Pancreas (tissue), 10 donors: Measurements from ENCODE around the gene TAS1R1. TPM values are rescaled to one million over a fixed set of nuclear protein-coding genes. Genes with fewer than 3 reads are reported as not detected.

Source experiments
- ATAC-seq, 4 donors: fragments of 200-7000 bp; cut with Tn5 transposase; one replicate each; pipeline versions ENCODE4 v1.8.0 to v1.9.1; 2020; ENCODE audit warnings: mild to moderate bottlenecking in 4 of 4, moderate library complexity in 4 of 4
- DNase-seq, 6 donors: peaks; one replicate each; pipeline ENCODE4 v3.0.0-alpha.2; 2020
- FAIRE-seq: peaks from 2 replicates; lab custom pipeline; 2012; peaks lifted over from hg19 to GRCh38; lab: Jason Lieb, UNC
- H3K27ac ChIP-seq, 4 donors: fragments of 200-600 bp; sonication (generic); 1 replicate in 3 of 4; 2 replicates in 1 of 4; pipeline versions ENCODE4 v1.5.0 to v1.8.0; 2020
- H3K27me3 ChIP-seq, 4 donors: fragments of 200-600 bp; one replicate each; pipeline ENCODE4 v1.8.0; 2021
- H3K36me3 ChIP-seq, 3 donors: fragments of 200-600 bp; sonication (generic) in 1 of 3; one replicate each; pipeline versions ENCODE4 v1.5.0 to v1.8.0; 2020 to 2021
- H3K4me1 ChIP-seq, 3 donors: fragments of 200-600 bp; one replicate each; pipeline ENCODE4 v1.8.0; 2021
- H3K4me3 ChIP-seq, 4 donors: fragments of 200-600 bp; sonication (generic) in 2 of 4; one replicate each; pipeline versions ENCODE4 v1.5.0 to v1.8.0; 2020 to 2021
- H3K9me3 ChIP-seq, 4 donors: fragments of 200-600 bp; one replicate each; pipeline ENCODE4 v1.8.0; 2021
- CTCF ChIP-seq, 4 donors: fragments of 200-600 bp; sonication (generic) in 3 of 4; IDR thresholded peaks; one replicate each; pipeline versions ENCODE4 v1.5.0 to v1.8.0; 2021; ENCODE audit warnings: antibody characterized with exemption in 4 of 4
- WGBS, 2 donors: extraction: QIAGEN DNeasy Blood & Tissue Kit; methylation state at CpG; one replicate each; pipeline ENCODE4 v1.1.7; 2013; 5-methylcytosine and 5-hydroxymethylcytosine counted together
- intact Hi-C, 3 donors: fragments of 100-400 bp; cut with DNase I; formaldehyde crosslinking; loops; one replicate each; pipeline versions ENCODE4 v1.11.1 to v1.14.2; 2022
- polyA plus RNA-seq, 2 donors: library from polyadenylated mRNA; stranded (reverse); fragments of 200-250 nt; gene quantifications; one replicate each; pipeline ENCODE4 v1.2.3, GENCODE V29; 2013
- total RNA-seq, 6 donors: library from RNA; stranded (reverse); fragmentation: NEBNext Ultra II Directional in 4 of 6; extraction: Animal tissue kit (Norgen Biotek cat#: 25700) in 4 of 6; gene quantifications; one replicate each; pipeline versions ENCODE4 v1.2.1 to v1.2.4, GENCODE V29; 2021 to 2023
- donor health status: healthy with polysubstance abuse.
- donor health status: DM: no; HTN: no; CAD: no; lungs with moderate emphysema.
- donor health status: DM: no; HTN: no; CAD: no.
- donor health status: control.
- donor health status: control.
- donor health status: Bipolar disorder and iron deficiency.
- donor health status: DM: yes; HTN: yes; CAD: no.
- donor health status: DM: no; HTN: no; CAD: no.
- donor health status: DM: no; HTN: no; CAD: no.
- donor health status: DM: yes; HTN: yes; CAD: no.

Gene TAS1R1
- total and polyA plus RNA-seq, 8 donors = not detected

- DNase-seq = peak; percentile 86 to 96 (median 91)
- Histone ChIP-seq H3K27me3 (no peaks in the 10 kb centered on the region), H3K27ac (peak within 1 kb of the TSS; percentile 64 to 84 (median 80)), H3K9me3 (no peaks in the 10 kb centered on the region), H3K4me1 (peaks cover 0 to 7% (median 6%) of the 10 kb centered on the region in 3 donors), H3K4me3 (peak within 1 kb of the TSS; percentile 80 to 86 (median 84)), H3K36me3 (peaks cover 0 to 18% (median 4%) of the 10 kb centered on the region in 3 donors)
- no peak for FAIRE-seq
- peak; percentile 91 to 95 (median 94) for ATAC-seq
- no peak for TF ChIP-seq CTCF (IDR thresholded peaks at IDR 0.05)
- intact Hi-C loops = no loop called here
- 1 to 3% methylated on average over 34 to 73 of the region's 73 CpGs for WGBS, 2 donors
Measured at GRCh38 chr1:6624710-6625583, 69.8 kb downstream of the TAS1R1 start, which contains the start of gene THAP3. Gene THAP3 (plus strand): TSS chr1:6624868. CDS start chr1:6625219, 351 bp downstream.

- Histone ChIP-seq H3K4me3 (peak overlapping the region; percentile 80 to 86 (median 84)), H3K27ac (peak overlapping the region; percentile 64 to 84 (median 80)), H3K4me1 (peaks cover 0 to 7% (median 6%) of the 10 kb centered on the region in 3 donors), H3K9me3 (no peaks in the 10 kb centered on the region), H3K36me3 (peaks cover 0 to 19% (median 4%) of the 10 kb centered on the region in 3 donors), H3K27me3 (no peaks in the 10 kb centered on the region)
- WGBS, 2 donors = 1 to 2% methylated on average over 30 to 32 of the region's 32 CpGs
- FAIRE-seq = no peak
- intact Hi-C loops = no loop called here
- peak in 1 of 4 donors; percentile 6 for TF ChIP-seq CTCF (IDR thresholded peaks at IDR 0.05)
- peak in 1 of 6 donors; percentile 80 for DNase-seq
- peak; percentile 23 to 41 (median 34) for ATAC-seq
Measured at GRCh38 chr1:6625584-6626149, 70.6 kb downstream of the TAS1R1 start.

- DNase-seq (no peak), ATAC-seq (no peak), FAIRE-seq (no peak)
- Histone ChIP-seq H3K4me3 (no peak overlapping the region), H3K27me3 (no peaks in the 10 kb centered on the region), H3K36me3 (peaks cover 0 to 11% (median 0%) of the 10 kb centered on the region in 3 donors), H3K4me1 (peaks cover 0 to 7% (median 6%) of the 10 kb centered on the region in 3 donors), H3K27ac (no peak overlapping the region), H3K9me3 (no peaks in the 10 kb centered on the region)
- intact Hi-C loops = no loop called here
- WGBS, 2 donors = 94 to 95% methylated on average over 9 of the region's 9 CpGs
- TF ChIP-seq CTCF (IDR thresholded peaks at IDR 0.05) = no peak
Measured at GRCh38 chr1:6627031-6627430, 71.9 kb downstream of the TAS1R1 start.

- FAIRE-seq (no peak), ATAC-seq (no peak), DNase-seq (no peak)
- Histone ChIP-seq H3K9me3 (no peaks in the 10 kb centered on the region), H3K36me3 (peaks cover 0 to 14% (median 8%) of the 10 kb centered on the region in 3 donors), H3K4me3 (no peak overlapping the region), H3K4me1 (peaks cover 0 to 7% (median 6%) of the 10 kb centered on the region in 3 donors), H3K27ac (no peak overlapping the region), H3K27me3 (no peaks in the 10 kb centered on the region)
- no peak for TF ChIP-seq CTCF (IDR thresholded peaks at IDR 0.05)
- 93 to 94% methylated on average over 21 of the region's 21 CpGs for WGBS, 2 donors
- intact Hi-C loops = no loop called here
Measured at GRCh38 chr1:6627841-6628545, 72.9 kb downstream of the TAS1R1 start.
